B cell (primary cell): Measurements from ENCODE around the gene ZNF649.

ENCODE experiments used
- EZH2 ChIP-seq: IDR thresholded peaks from 2 replicates; pipeline ENCODE4 v1.6.1; 2012; ENCODE audit warnings: borderline replicate concordance, low read depth, mild to moderate bottlenecking, moderate library complexity, low read length; ENCODE audit not compliant: insufficient read depth, poor library complexity, severe bottlenecking
- TF ChIP-seq, protein P1 (sequence below): fragments of 200-600 bp; IDR thresholded peaks from one replicate; pipeline ENCODE4 v1.8.0; 2022; ENCODE audit warnings: antibody characterized with exemption, mild to moderate bottlenecking

DNA sequence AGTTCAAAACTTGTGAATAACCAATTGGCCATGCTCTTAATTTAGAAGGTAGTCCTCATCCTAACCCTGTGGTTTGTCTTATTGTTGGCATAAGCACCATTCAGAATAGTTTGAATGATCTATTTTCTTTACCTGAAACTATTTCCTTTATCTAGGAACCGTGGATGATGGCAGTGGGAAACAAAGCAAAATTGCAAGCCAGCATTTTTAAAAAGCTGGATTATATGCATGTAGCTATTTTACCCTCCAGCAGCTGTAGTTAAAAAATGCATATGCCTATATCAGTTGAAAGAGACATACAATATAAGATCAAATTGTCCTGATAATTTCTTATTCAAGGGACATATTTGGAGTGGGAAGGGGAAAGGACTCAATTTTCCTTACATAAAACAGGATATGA lies 41.8 kb upstream of the ZNF649 start:
- TF ChIP-seq EZH2: no peak
- TF ChIP-seq, protein P1, sequence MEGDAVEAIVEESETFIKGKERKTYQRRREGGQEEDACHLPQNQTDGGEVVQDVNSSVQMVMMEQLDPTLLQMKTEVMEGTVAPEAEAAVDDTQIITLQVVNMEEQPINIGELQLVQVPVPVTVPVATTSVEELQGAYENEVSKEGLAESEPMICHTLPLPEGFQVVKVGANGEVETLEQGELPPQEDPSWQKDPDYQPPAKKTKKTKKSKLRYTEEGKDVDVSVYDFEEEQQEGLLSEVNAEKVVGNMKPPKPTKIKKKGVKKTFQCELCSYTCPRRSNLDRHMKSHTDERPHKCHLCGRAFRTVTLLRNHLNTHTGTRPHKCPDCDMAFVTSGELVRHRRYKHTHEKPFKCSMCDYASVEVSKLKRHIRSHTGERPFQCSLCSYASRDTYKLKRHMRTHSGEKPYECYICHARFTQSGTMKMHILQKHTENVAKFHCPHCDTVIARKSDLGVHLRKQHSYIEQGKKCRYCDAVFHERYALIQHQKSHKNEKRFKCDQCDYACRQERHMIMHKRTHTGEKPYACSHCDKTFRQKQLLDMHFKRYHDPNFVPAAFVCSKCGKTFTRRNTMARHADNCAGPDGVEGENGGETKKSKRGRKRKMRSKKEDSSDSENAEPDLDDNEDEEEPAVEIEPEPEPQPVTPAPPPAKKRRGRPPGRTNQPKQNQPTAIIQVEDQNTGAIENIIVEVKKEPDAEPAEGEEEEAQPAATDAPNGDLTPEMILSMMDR: no peak
